Measurements from ENCODE around the gene C1orf87.
"Not testable (repeated sequence)": the region's sequence is repeated elsewhere in the genome, so short reads cannot be mapped to it uniquely, and the experiment has no call there.

The C1orf87 gene

DNA sequence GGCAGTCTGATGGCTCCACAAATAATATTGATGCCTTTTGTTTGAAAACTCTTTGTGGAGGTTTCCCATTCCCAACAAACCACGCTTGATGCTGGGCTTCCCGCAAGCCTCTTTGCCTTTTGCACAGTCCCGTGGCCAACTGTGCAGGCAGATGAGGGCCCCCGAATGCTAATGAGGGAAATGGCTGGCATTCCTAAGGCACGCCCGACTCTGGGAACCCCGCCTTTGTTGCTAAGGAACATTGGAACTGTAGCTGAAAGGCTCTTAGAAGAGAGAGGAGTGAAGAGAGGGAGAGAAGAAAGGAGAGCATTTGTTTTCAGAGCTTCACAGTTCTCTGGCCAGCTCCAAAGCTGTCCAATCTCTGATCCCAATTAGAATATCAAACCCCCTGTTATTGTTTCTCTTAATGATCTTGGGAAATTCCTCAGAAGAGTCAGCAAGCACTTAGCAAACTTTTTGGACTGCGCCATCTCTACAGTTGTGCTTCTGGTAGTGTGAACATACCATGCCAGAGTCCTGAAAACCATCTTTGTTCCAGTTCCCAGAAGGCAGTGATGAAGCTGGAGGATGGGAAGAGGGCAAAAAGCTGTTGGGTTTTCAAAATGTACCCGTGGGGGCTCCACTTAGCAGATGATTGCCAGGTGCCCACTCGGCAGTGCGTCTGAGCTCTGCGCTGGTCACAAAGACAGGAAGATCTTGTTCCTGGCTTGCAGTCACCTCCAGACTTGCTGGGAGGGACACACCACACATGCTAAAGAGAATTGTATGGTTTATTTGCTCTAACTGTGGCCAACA lies 86.9 kb downstream of the C1orf87 start:
- Mint-ChIP-seq H3K27ac (no peak overlapping the region), H3K4me1 (no peaks in the 10 kb centered on the region), H3K36me3 (no peaks in the 10 kb centered on the region), H3K9me3 (no peaks in the 10 kb centered on the region), H3K4me3 (no peak overlapping the region)
- ATAC-seq, result no peak
- DNase-seq (ENCODE audit: low spot score in 2 of 2), result no peak

DNA sequence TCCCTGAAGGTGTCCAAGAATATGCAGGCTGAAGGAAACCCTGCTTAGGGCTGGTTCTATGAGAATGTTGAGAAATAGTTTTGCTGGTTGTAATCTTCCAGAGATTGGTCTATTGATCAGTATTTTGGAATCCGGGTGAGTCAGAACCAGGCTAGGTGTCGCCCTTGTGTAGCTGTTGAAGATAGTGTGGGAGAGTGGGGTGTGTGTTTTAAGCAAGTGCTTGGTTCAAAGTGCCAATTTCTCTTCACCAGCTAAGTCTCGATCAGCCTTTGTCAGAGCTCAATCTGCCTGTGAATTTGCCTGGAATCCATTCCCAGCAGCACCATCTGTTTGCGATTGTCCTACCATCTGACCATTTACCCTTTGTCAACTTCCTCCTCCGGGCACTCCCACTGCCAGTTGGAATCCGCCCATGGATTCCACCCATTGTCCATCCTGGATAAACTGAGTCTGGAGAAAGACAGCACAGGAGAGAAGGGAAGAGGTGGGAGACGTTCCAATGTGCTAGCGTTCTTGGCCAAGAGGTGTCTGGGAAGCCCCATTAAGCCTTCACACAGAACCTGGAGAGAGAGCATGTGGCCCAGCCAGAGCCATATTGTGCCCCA lies 87.6 kb downstream of the C1orf87 start:
- H3K4me3 Mint-ChIP-seq, result no peak overlapping the region

DNA sequence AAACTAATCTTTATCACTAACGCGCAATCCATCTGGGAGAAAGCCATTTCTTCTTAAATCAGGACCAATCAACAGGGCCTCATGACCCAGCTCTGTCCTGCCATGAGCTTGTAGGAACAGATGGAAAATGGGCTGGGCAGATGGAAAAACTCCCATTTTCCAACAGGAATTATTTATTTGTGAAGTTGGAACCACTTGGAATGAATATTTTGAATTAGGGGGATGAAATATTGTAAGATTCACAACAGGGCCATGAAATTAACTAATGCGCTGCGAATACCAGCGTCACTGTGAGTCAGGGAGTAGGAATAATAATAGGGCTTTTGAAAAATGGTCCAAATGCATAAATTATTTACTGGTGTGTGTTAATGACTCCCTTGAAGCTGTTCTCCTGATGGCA lies 93.9 kb downstream of the C1orf87 start:
- Mint-ChIP-seq H3K27ac (no peak overlapping the region), H3K4me3 (no peak overlapping the region), H3K4me1 (no peaks in the 10 kb centered on the region), H3K9me3 (no peaks in the 10 kb centered on the region), H3K36me3 (no peaks in the 10 kb centered on the region)
- DNase-seq (ENCODE audit: low spot score in 2 of 2) (no peak), ATAC-seq (no peak)

More for the DNA sequence above, 87.6 kb downstream of the C1orf87 start:
- no peaks in the 10 kb centered on the region for H3K36me3 Mint-ChIP-seq
- no peak overlapping the region for H3K27ac Mint-ChIP-seq
- no peak for ATAC-seq
- H3K9me3 Mint-ChIP-seq, result no peaks in the 10 kb centered on the region
- no peak for DNase-seq (ENCODE audit: low spot score in 2 of 2)
- H3K4me1 Mint-ChIP-seq, result no peaks in the 10 kb centered on the region

DNA sequence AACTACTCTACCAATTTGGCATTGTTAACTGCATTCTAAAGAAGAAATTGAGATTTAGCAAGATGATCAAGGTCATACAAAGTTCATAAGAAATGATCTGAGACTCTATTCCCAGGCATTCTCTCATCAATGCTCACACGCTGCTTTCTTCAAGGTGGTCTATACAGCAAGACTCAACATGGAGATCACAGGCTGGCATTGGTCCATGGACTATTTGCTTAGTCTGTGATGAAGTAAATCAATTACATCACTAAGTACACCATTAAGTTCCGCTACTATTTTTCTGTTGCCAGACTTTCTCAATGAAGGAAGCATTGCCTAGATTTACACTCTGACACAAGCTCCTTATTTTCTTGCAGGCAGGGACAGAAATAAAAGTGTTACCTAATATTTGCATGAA lies 95.1 kb downstream of the C1orf87 start:
- Mint-ChIP-seq H3K27ac (no peak overlapping the region), H3K4me3 (no peak overlapping the region), H3K36me3 (no peaks in the 10 kb centered on the region), H3K4me1 (no peaks in the 10 kb centered on the region), H3K9me3 (no peaks in the 10 kb centered on the region)
- no peak for ATAC-seq
- no peak for DNase-seq (ENCODE audit: low spot score in 2 of 2)

DNA sequence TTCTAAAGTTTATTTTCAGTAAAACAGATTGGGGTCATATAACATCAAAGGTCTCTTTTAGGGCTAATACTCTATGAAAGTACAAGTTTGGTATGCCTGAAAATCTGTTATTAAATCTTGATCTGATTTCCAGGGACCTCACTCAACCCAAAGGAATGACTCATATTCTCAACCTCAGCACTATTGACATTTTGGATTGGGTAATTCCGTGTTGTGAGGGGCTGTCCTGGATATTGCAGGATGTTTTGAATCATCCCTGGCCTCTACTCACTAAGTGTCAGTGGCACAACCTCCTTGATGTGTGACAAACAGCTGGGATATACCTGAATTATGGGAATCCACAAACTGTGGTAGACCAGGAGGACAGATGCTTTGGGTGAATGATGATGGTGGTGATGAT lies 95.5 kb downstream of the C1orf87 start:
- Mint-ChIP-seq H3K27ac (no peak overlapping the region), H3K9me3 (no peaks in the 10 kb centered on the region), H3K4me3 (no peak overlapping the region), H3K4me1 (no peaks in the 10 kb centered on the region), H3K36me3 (no peaks in the 10 kb centered on the region)
- ATAC-seq, result no peak
- DNase-seq (ENCODE audit: low spot score in 2 of 2), result no peak

DNA sequence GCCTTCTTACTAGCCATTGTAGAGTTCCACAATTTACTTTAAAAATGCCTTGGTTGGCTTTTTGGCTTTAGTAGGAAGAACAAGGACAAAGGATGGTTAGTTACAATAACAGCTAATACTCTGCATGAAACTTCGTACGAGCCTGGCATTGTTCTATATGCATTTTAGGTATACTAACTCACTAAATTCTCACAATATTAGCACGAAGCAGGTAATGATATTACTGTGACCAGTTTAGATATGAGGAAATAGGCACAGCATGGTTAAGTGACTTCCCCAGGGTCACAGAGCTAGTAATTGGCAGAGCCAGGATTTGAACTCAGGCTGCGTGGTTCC lies 96.5 kb downstream of the C1orf87 start:
- no peak for DNase-seq (ENCODE audit: low spot score in 2 of 2)
- Mint-ChIP-seq H3K27ac (no peak overlapping the region), H3K36me3 (no peaks in the 10 kb centered on the region), H3K4me1 (no peaks in the 10 kb centered on the region), H3K9me3 (no peaks in the 10 kb centered on the region), H3K4me3 (no peak overlapping the region)
- no peak for ATAC-seq

DNA sequence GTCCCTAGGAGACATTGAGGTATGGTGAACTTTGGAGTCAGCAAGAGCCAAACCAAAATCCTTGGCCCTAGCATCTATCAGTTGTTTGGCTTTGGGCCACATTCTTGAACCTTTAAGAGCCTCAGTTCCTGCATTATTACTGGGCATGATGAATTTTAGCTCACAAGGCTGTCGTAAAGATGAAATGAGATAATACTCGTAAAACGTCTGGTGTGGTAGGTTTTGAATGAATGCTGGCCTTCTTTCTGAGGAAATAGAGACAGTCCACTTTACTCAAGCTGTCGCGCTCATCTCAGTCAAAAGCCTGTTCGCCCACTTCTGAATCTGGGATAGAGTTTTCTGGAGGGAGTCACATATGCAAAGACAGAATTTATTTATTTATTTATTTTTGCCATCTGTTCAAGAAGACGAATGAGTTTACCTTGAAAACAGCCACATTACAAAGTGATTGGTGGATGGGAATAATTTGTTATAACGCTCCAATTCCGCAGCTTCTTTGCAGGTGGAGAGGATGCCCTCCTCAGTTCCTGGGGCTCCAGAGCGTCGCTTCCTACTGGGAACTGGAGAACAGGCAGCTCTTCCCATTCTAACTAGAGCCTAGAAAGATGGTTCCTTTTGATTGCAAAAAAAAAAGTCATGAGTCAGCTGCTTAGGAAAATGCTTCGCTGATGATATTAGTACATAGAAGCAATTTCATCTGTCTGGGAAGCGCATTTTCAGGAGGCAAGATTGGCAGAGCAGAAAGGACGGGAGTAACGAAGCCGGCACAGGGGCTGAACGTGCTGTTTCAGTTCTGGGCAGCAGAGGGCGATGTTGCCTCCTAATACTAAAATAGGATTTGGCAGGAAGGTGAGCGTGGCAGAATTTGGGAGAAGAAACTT lies 97.1 kb downstream of the C1orf87 start:
- Mint-ChIP-seq H3K36me3 (no peaks in the 10 kb centered on the region), H3K9me3 (no peaks in the 10 kb centered on the region), H3K4me3 (no peak overlapping the region), H3K4me1 (peaks cover 3% of the 10 kb centered on the region), H3K27ac (no peak overlapping the region)
- DNase-seq (ENCODE audit: low spot score in 2 of 2) (peak; percentile 27 to 64), ATAC-seq (no peak)

DNA sequence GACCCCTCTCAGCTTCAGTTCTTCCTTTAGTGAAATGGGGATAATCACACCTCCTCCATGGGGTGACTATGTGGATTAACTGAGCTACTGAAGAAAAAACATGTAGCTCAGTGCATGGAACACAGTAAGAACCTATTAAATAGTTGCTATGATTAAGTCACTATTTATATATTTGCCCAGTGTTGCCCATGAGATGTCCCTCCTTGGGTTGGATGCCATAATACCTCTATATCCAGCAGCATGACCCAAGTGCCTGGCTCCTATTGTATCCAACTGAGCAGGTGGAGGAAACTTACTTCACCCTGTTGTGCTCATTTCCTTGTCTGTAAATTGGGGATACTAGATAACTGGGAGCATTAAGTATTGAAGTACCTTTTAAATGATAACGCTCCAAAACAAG lies 99.9 kb downstream of the C1orf87 start:
- peaks cover 7% of the 10 kb centered on the region for H3K4me1 Mint-ChIP-seq
- DNase-seq (ENCODE audit: low spot score in 2 of 2) (no peak), ATAC-seq (no peak)
- no peaks in the 10 kb centered on the region for H3K36me3 Mint-ChIP-seq
- no peaks in the 10 kb centered on the region for H3K9me3 Mint-ChIP-seq
- H3K27ac Mint-ChIP-seq, result no peak overlapping the region
- H3K4me3 Mint-ChIP-seq, result no peak overlapping the region

DNA sequence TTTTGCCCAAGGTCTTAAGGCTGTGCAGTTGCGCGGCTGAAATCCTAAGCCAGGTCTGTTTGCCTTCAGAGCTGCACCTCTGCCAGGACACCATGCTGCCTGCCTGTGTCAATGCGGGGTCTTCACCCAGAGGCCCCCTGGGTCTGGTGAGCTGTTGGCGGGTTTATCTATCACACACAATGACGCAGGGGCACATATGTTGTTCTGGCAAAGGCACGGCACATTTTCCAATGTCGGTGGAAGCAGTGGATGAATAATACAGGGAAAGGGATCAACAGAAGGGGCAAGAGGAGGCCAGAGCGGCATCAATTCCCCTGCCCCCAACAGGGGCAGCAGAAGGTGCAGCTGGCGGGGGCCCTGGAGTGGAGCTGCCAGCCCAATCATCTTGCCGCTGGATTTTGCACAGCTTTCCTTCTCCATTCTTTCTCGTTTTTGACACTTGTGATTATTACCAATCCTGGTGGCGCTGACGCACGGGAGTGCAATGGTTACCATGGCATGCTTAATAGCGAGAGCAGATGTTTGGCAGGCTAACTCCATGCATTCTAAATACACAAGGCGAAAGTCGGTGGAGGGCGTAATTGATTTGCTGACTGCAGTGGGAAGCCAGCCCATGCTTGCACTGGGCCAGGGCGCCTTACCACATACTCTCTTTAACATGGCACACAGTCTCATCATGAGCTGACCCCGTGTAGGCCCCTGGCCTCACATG lies 101.2 kb downstream of the C1orf87 start:
- Mint-ChIP-seq H3K27ac (no peak overlapping the region), H3K4me3 (no peak overlapping the region), H3K36me3 (no peaks in the 10 kb centered on the region), H3K9me3 (no peaks in the 10 kb centered on the region), H3K4me1 (peaks cover 7% of the 10 kb centered on the region)
- ATAC-seq (no peak), DNase-seq (ENCODE audit: low spot score in 2 of 2) (no peak)

DNA sequence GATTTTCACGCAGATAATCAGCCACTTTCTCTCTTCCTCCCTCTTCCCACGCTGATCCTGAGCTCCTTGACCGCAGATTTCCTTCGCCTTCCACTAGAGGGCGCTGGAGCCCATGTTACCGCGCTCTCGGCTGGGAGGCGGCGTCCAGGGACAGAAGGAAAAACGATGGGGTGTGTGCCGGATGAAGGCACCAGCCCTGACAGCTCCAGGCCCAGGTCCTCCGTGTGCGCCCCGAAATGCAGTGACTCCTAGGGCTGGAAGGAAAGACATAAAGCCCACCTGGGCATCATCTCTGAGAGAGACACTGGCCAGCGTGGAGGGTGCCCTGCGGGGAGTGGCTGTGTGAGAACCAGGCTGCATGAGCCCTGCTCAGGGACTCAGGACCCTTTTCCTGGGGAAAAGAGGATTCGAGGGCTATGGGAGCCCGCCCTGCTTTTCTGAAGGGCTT lies 102.1 kb downstream of the C1orf87 start:
- ATAC-seq (peak; percentile 54), DNase-seq (ENCODE audit: low spot score in 2 of 2) (peak; percentile 36 to 59)
- Mint-ChIP-seq H3K27ac (no peak overlapping the region), H3K9me3 (no peaks in the 10 kb centered on the region), H3K36me3 (no peaks in the 10 kb centered on the region), H3K4me1 (peaks cover 7% of the 10 kb centered on the region), H3K4me3 (no peak overlapping the region)

DNA sequence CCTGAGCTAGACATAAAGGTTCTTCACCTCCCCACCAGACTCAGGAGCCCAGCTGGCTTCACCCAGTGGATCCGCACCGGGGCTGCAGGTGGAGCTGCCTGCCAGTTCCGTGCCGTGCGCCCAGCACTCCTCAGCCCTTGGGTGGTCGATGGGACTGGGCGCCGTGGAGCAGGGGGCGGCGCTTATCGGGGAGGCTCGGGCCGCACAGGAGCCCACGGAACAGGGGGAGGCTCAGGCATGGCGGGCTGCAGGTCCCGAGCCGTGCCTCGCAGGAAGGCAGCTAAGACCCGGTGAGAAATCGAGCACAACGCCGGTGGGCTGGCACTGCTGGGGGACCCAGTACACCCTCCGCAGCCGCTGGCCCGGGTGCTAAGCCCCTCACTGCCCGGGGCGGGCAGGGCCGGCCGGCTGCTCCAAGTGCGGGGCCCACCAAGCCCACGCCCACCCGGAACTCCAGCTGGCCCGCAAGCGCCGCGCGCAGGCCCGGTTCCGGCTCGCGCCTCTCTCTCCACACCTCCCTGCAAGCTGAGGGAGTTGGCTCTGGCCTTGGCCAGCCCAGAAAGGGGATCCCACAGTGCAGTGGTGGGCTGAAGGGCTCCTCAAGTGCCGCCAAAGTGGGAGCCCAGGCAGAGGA lies 103.9 kb downstream of the C1orf87 start:
- not testable (repeated sequence) for H3K9me3 Mint-ChIP-seq; ATAC-seq; H3K4me3 Mint-ChIP-seq; H3K36me3 Mint-ChIP-seq; H3K27ac Mint-ChIP-seq; H3K4me1 Mint-ChIP-seq; DNase-seq (ENCODE audit: low spot score in 2 of 2)

DNA sequence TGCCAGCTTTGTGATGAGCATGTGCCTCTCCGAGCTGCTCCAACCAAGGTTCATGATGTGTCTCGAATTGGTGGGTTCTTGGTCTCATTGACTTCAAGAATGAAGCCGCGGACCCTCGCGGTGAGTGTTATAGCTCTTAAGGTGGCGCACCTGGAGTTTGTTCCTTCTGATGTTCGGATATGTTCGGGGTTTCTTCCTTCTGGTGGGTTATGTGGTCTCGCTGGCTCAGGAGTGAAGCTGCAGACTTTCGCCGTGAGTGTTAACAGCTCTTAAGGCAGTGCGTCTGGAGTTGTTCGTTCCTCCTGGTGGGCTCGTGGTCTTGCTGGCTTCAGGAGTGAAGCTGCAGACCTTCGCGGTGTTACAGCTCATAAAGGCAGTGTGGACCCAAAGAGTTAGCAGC lies 104.8 kb downstream of the C1orf87 start:
- H3K36me3 Mint-ChIP-seq, ATAC-seq: not testable (repeated sequence)

DNA sequence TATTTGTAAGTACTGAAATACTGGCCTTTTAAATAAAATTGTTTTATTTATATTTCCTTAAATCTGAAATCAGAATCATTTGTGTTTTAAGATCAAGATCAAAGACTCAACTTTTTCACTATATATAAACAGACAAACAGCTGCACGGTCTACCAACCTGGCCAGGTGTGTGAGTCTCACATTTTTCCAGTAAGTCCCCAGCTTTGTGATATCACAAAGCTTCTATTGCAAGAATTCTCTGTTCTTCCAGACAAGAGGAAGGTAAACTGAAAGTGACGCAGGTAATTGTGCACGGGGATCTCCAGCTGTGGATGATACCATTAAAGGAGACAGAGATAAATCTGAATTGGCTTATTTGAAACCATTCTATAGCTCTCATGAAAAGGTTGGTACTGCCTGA lies 105.8 kb downstream of the C1orf87 start:
- H3K4me1 Mint-ChIP-seq, result peaks cover 7% of the 10 kb centered on the region
- DNase-seq (ENCODE audit: low spot score in 2 of 2) (no peak), ATAC-seq (no peak)
- no peak overlapping the region for H3K4me3 Mint-ChIP-seq
- H3K9me3 Mint-ChIP-seq, result no peaks in the 10 kb centered on the region
- no peak overlapping the region for H3K27ac Mint-ChIP-seq
- no peaks in the 10 kb centered on the region for H3K36me3 Mint-ChIP-seq

More for the DNA sequence above, 104.8 kb downstream of the C1orf87 start:
- not testable (repeated sequence) for H3K4me3 Mint-ChIP-seq; H3K9me3 Mint-ChIP-seq; H3K27ac Mint-ChIP-seq; H3K4me1 Mint-ChIP-seq; DNase-seq (ENCODE audit: low spot score in 2 of 2)

DNA sequence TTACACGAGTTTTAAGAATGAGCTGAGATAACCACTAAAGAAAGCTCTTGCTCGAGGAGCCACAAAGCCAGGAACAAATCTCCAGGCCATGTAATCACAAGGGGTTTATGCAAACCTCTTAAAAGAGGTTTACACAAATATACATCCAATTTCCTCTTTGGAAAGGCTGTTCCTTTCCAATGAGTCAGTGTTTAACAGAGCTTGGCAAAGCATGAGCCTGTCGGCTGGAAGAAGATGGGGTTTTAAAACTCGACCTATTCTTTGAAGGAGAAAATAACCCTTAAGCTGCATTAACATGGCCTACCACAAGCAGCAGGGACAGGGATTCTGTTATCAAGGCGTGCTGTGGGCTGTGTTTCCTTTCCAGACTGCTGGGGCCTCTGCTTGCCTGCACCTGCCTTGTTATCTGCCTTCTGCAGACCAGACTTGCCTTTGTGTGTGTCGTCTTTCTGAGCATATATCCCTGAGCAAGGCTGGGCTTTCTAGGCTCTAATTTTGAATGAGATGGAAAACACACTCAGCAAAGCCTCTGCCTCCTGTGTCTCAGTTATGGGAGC lies 106.4 kb downstream of the C1orf87 start:
- Mint-ChIP-seq H3K9me3 (no peaks in the 10 kb centered on the region), H3K27ac (no peak overlapping the region), H3K4me1 (peaks cover 7% of the 10 kb centered on the region), H3K36me3 (no peaks in the 10 kb centered on the region), H3K4me3 (no peak overlapping the region)
- ATAC-seq (no peak), DNase-seq (ENCODE audit: low spot score in 2 of 2) (no peak)
